ENCODE data around the gene MYO16. TPM values are rescaled to one million over a fixed set of nuclear protein-coding genes. Genes with fewer than 3 reads are reported as not detected.
A peak's percentile ranks its signal among the peaks of the same experiment; 100 is the strongest.

Gene MYO16
- total and polyA plus RNA-seq, 2 of the 4 experiments (the other 2 are of a cell fraction): under 0.01 to 0.03 TPM

DNA sequence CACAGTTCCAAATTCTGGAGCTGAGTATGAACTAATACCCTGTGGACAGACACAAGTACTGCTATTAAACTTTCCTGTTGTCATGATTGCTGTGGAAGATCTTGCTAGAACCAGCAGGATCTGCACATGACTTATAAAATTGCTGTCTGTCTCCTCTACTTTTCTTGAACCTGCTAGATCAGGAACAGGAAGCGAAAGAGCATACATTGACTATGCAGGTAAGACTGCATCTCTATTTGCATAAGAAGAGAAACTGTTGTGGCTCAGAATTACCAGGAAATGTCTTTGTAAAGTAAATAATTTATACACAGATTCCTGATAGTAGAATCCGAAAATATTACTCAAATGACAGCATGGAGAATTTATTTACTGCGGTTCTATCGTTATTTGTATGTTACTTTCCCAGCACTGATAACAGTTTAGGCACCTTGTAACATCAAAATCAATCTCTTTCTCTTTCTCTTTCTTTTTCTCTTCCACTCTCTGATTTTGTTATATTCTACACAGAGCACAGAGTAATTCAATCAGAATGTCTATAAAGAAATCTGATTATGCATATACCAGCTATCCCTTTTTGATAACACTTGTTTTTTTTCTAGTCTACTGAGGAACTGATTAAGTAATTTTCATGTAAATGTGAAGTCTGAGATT is 226.5 kb downstream of the MYO16 start:
- H3K27me3 ChIP-seq (ENCODE audit: control insufficient read depth, insufficient read depth, low read length): no peaks in the 10 kb centered on the region
- H2BK120ac ChIP-seq (ENCODE audit: low read depth, low read length): 0 out of 2 replicates have a peak overlapping the region, but pooled peaks have one; percentile 14
- H2AK9ac ChIP-seq (replicated peaks; ENCODE audit: low read depth, low read length, poor library complexity): no peak overlapping the region
- dilution Hi-C loops (cut with HindIII; ENCODE audit: low sequenced_read_pairs, unreplicated experiment) (no loop called here), intact Hi-C loops (cut with micrococcal nuclease) (loop anchor here (5.0 kb wide), 1 partner anchor 164 kb away; no protein-coding TSS in a partner anchor), in situ Hi-C loops (cut with MboI; ENCODE audit: low sequenced_read_pairs) (no loop called here)
- H4K91ac ChIP-seq (ENCODE audit: insufficient read depth, low read depth, low read length): no peak overlapping the region
- no peaks in the 10 kb centered on the region for H3K79me1 ChIP-seq (ENCODE audit: low read depth in 1 of 2, low read length in 2 of 2)
- no peaks in the 10 kb centered on the region for H3K36me3 ChIP-seq (ENCODE audit: control insufficient read depth, insufficient read depth, low read length)
- no peak overlapping the region for H3K4ac ChIP-seq (ENCODE audit: low read depth, low read length)
- H4K20me1 ChIP-seq (ENCODE audit: insufficient read depth, low read length): no peaks in the 10 kb centered on the region
- no peak overlapping the region for H3K4me3 ChIP-seq (ENCODE audit: insufficient read depth, low read depth, low read length)
- H4K8ac ChIP-seq (ENCODE audit: low read depth in 2 of 2, low read length in 2 of 2): no peak overlapping the region
- H3K14ac ChIP-seq (replicated peaks; ENCODE audit: low read depth, low read length): no peak overlapping the region
- H4K5ac ChIP-seq (ENCODE audit: low read depth, low read length): no peak overlapping the region
- H3K4me1 ChIP-seq (ENCODE audit: control insufficient read depth, insufficient read depth, low read length): peaks cover 5% of the 10 kb centered on the region
- H2BK20ac ChIP-seq (ENCODE audit: low read depth, low read length): no peak overlapping the region
- no peak overlapping the region for H3K23ac ChIP-seq (ENCODE audit: low read depth, low read length)
- no peak for DNase-seq
- no peak overlapping the region for H3K56ac ChIP-seq (ENCODE audit: extremely low read depth, insufficient read depth, low read length)
- CTCF ChIA-PET: no interaction called here
- no peak overlapping the region for H3K27ac ChIP-seq (ENCODE audit: insufficient read depth, low read length)
- TF ChIP-seq POLR2A (IDR thresholded peaks at IDR 0.05; ENCODE audit: low read depth, low read length) (no peak), FOS (IDR thresholded peaks at IDR 0.05; ENCODE audit: low read depth, low read length) (no peak), MAZ (IDR thresholded peaks at IDR 0.05; ENCODE audit: borderline replicate concordance, low read depth, low read length) (no peak), RAD21 (IDR thresholded peaks at IDR 0.05; ENCODE audit: low read length) (no peak)
- no peak overlapping the region for H3K18ac ChIP-seq (ENCODE audit: low read depth, low read length)
- no peak overlapping the region for H2BK5ac ChIP-seq (ENCODE audit: low read depth, low read length, poor library complexity, severe bottlenecking)
- H2AK5ac ChIP-seq (ENCODE audit: low read depth, low read length): no peak overlapping the region
- ATAC-seq (ENCODE audit: low read depth): no peak
- 0 out of 2 replicates have a peak, but pooled peaks cover 3% of the 10 kb centered on the region for H3K9me1 ChIP-seq (ENCODE audit: insufficient read depth, low read length)
- BruUV-seq (replicated peaks): no TSS peak
- peaks cover 2% of the 10 kb centered on the region; the same call in 1 of the 2 replicates for H3K9me3 ChIP-seq (ENCODE audit: control insufficient read depth, insufficient read depth, low read length)
- 86% methylated on average over 2 of the region's 4 CpGs; no CpG with 5 or more reads in 1 of the 2 experiments for WGBS, 2 experiments (ENCODE audit: extremely low coverage in 2 of 2, insufficient read length in 1 of 2)
- H3K4me2 ChIP-seq (ENCODE audit: low read depth, low read length): no peak overlapping the region
- H2AFZ ChIP-seq (replicated peaks; ENCODE audit: low read length, poor library complexity): no peak overlapping the region
- H3K9ac ChIP-seq (ENCODE audit: low read depth, low read length): no peak overlapping the region
- POLR2A ChIA-PET (ENCODE audit: unreplicated experiment): no interaction called here
- no peak overlapping the region for H2BK15ac ChIP-seq (ENCODE audit: low read depth, low read length)
